Colonic mucosa (tissue), 4 donors: ENCODE results near the gene SLC15A4. TPM values are rescaled to one million over a fixed set of nuclear protein-coding genes. Genes with fewer than 3 reads are reported as not detected.
A peak's percentile ranks its signal among the peaks of the same experiment; 100 is the strongest.

ENCODE experiments used
- DNase-seq: peaks from one replicate; pipeline ENCODE4 v3.0.0-alpha.2; 2020
- H3K27ac ChIP-seq: fragments of 200-600 bp; one replicate; pipeline ENCODE4 v1.8.0; 2021
- H3K27me3 ChIP-seq: fragments of 200-600 bp; one replicate; pipeline ENCODE4 v1.8.0; 2021
- H3K36me3 ChIP-seq: fragments of 200-600 bp; one replicate; pipeline ENCODE4 v1.8.0; 2021
- H3K4me1 ChIP-seq: fragments of 200-600 bp; one replicate; pipeline ENCODE4 v1.8.0; 2021; ENCODE audit warnings: mild to moderate bottlenecking
- H3K4me3 ChIP-seq: fragments of 200-600 bp; one replicate; pipeline ENCODE4 v1.8.0; 2021
- H3K9ac ChIP-seq, 2 donors: one replicate each; pipeline ENCODE4 v1.7.0; 2013; ENCODE audit warnings: control low read depth in 2 of 2, low read depth in 2 of 2, low read length in 2 of 2
- H3K9me3 ChIP-seq: fragments of 200-600 bp; one replicate; pipeline ENCODE4 v1.8.0; 2021
- CTCF ChIP-seq: fragments of 200-600 bp; IDR thresholded peaks from one replicate; pipeline ENCODE4 v1.8.0; 2022; ENCODE audit warnings: antibody characterized with exemption, mild to moderate bottlenecking
- intact Hi-C: fragments of 100-400 bp; cut with DNase I; formaldehyde crosslinking; loops from one replicate; pipeline ENCODE4 v1.14.1; 2022
- total RNA-seq, 2 donors: library from RNA; stranded (reverse); fragmentation: NEBNext Ultra II Directional in 1 of 2; extraction: Animal tissue kit (Norgen Biotek cat#: 25700) in 1 of 2; gene quantifications; one replicate each; pipeline ENCODE4 v1.2.1, GENCODE V29; 2021
- donor health status: healthy.
- donor health status: DM: no; HTN: no; CAD: no.
- donor health status: DM: no; HTN: no; CAD: no.

Gene SLC15A4
- total RNA-seq, 2 donors from 2014 or later, result 12.0 to 12.8 TPM

GRCh38 chr12:128793701-128794100, 30.1 kb downstream of the SLC15A4 start:
- no peak overlapping the region for H3K4me3 ChIP-seq
- TF ChIP-seq CTCF, result no peak
- DNase-seq, result no peak
- no peaks in the 10 kb centered on the region for H3K27me3 ChIP-seq
- peaks cover 6% of the 10 kb centered on the region for H3K36me3 ChIP-seq
- no peak overlapping the region for H3K9ac ChIP-seq
- H3K27ac ChIP-seq, result no peak overlapping the region
- no peaks in the 10 kb centered on the region for H3K9me3 ChIP-seq
- H3K4me1 ChIP-seq, result no peaks in the 10 kb centered on the region
- intact Hi-C loops, result no loop called here

- no peaks in the 10 kb centered on the region for H3K9me3 ChIP-seq
- no peak for TF ChIP-seq CTCF
- no peak for DNase-seq
- H3K27me3 ChIP-seq, result no peaks in the 10 kb centered on the region
- H3K4me1 ChIP-seq, result no peaks in the 10 kb centered on the region
- H3K4me3 ChIP-seq, result no peak overlapping the region
- peaks cover 6% of the 10 kb centered on the region for H3K36me3 ChIP-seq
- no peak overlapping the region for H3K9ac ChIP-seq
- intact Hi-C loops, result no loop called here
- H3K27ac ChIP-seq, result no peak overlapping the region
These were observed 30.9 kb downstream of the SLC15A4 start for GRCh38 chr12:128792881-128793280.

GRCh38 chr12:128792398-128792797, 31.4 kb downstream of the SLC15A4 start:
- no peak for DNase-seq
- no peak overlapping the region for H3K9ac ChIP-seq
- no peaks in the 10 kb centered on the region for H3K4me1 ChIP-seq
- H3K4me3 ChIP-seq, result no peak overlapping the region
- TF ChIP-seq CTCF, result no peak
- H3K36me3 ChIP-seq, result peaks cover 6% of the 10 kb centered on the region
- intact Hi-C loops, result no loop called here
- H3K27ac ChIP-seq, result no peak overlapping the region
- no peaks in the 10 kb centered on the region for H3K9me3 ChIP-seq
- no peaks in the 10 kb centered on the region for H3K27me3 ChIP-seq

- DNase-seq, result peak; percentile 32
- intact Hi-C loops, result no loop called here
- Histone ChIP-seq H3K4me1 (no peaks in the 10 kb centered on the region), H3K36me3 (peaks cover 6% of the 10 kb centered on the region), H3K9ac (no peak overlapping the region), H3K27me3 (no peaks in the 10 kb centered on the region), H3K9me3 (no peaks in the 10 kb centered on the region), H3K27ac (no peak overlapping the region), H3K4me3 (no peak overlapping the region)
- no peak for TF ChIP-seq CTCF
These were observed 32.1 kb downstream of the SLC15A4 start for GRCh38 chr12:128791395-128792322.

GRCh38 chr12:128790653-128791373, 32.9 kb downstream of the SLC15A4 start:
- Histone ChIP-seq H3K36me3 (peaks cover 6% of the 10 kb centered on the region), H3K9me3 (no peaks in the 10 kb centered on the region), H3K4me1 (no peaks in the 10 kb centered on the region), H3K27ac (no peak overlapping the region), H3K9ac (no peak overlapping the region), H3K4me3 (no peak overlapping the region), H3K27me3 (no peaks in the 10 kb centered on the region)
- TF ChIP-seq CTCF, result no peak
- DNase-seq, result no peak
- intact Hi-C loops, result no loop called here
